GM19035 (cell line): ENCODE data around the gene IL17REL.

ENCODE experiments used
- ATAC-seq: cut with Tn5 transposase; IDR thresholded peaks from one replicate; pipeline ENCODE4 v1.9.1; 2021; ENCODE audit not compliant: unreplicated experiment

The IL17REL gene

GRCh38 chr22:49958931-49959781 lies 53.4 kb downstream of the IL17REL start:
- ATAC-seq, result no peak

- no peak for ATAC-seq
Measured at GRCh38 chr22:49958366-49958921, 54.1 kb downstream of the IL17REL start.

- no peak for ATAC-seq
Measured at GRCh38 chr22:49957826-49958365, 54.7 kb downstream of the IL17REL start.

DNA sequence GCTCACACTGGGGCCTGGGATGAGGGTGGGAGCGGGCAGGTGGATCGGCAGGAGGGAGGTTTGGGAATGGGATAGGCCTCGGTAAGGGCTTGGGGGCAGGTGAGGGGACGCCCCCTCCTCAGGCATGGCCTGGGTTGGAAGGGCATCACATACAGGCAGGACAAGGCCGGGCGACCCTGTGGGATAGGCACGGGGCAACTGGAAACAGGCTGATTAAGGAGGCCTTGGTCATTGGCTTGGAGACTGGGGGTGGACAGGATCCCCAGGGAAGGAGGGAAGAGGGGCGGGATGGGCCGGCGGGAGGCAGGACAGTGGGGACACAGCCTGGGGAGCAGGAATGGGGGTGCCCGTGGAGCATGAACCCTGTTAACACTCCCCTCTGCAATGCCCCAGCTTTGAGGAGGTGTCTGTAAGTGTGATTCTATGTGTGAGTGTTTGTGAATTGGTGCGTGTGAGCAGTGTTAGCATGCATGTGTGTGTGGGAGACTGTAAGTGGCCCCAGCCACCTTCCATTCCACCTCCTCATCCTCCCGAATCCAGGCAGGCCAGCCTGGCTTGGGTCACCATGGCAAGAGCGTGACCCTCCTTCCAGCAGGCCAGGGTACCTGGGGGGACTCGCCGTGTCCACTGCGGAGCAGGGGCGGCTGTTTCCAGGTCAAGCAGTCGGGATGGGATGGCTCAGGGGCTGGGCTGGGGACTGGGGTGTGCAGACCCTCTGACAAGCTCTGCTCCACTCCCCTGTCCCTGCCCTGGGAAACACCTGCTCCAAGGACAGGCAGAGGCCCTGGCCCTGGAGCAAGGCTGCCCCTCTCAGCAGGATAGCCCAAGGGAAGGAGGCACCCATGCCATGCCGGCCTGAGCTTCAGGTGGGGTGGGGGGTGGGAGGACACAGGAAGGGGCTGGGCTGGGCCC lies 55.4 kb downstream of the IL17REL start:
- no peak for ATAC-seq

DNA sequence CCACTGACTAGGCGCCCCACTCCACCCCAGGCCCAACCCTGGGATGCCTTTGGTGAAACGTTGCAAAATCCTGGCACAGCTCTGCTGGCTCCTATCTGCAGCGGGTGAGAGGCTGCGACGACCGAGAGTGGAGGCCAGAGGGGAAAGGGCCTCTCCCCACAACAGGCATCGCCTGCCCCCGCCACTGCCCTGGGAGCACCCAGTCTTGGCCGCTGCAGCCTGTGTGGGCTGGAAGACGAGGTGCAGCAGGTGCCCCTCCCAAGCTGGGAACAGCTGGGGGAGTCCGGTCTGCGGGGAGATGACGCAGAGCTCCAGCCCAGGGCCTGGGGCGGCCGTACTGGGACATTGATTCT lies 56.2 kb downstream of the IL17REL start:
- no peak for ATAC-seq

- ATAC-seq, result no peak
Measured at GRCh38 chr22:49955581-49956417, 56.8 kb downstream of the IL17REL start.

- no peak for ATAC-seq
Measured at GRCh38 chr22:49954991-49955580, 57.5 kb downstream of the IL17REL start.

DNA sequence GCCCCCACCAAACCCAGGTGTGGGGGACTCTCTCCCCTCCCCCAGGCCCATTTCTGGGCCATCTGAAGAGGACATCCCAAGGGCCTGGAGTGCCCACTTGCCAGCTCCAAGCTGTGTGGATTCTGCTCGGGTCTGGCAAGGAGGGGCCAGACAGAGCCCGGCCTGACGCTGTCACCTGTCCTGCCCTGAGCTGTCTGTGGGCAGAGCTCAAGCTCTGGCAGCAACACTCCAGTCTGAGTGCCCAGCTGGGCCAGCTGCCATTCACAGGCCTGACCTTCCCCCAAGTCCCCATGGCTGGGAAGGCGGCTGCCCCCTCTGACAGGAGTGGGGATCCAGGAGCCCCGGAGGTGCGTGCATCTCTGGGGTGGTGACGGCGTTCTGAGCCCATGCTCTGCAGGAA lies 58.2 kb downstream of the IL17REL start:
- no peak for ATAC-seq

DNA sequence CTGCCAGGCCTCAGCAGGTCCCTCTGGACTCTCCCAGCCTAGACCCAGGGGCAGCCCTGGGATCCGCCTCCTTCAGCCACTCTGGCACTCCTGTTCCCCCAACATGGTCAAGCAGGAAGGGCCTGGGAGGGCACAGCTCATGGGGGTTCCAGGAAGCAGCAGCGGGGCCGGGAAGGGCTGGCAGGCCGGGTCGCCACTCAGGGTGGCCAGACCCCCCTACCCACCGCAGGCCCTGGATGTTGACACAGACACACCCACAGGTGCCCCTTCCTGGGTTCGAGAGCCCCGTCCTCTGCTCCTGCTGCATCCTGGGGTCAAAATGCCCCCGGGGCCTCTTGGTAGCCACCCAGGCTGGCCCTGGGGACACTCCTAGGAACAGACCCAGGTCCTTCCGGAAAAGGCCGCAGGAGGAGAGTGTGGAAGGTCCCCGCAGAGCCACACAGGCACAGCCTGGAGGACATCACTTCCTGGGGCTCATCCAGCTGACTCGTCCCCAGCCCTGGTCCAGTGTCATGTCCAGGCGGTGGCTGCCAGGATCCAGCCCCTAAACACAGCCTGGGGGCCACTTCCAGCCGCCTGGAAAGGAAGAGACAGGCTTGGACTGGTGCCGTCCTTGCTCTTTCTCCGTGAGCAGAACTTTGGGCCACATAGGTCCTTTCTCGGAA lies 58.8 kb downstream of the IL17REL start:
- no peak for ATAC-seq

GRCh38 chr22:49953027-49953679 lies 59.4 kb downstream of the IL17REL start:
- ATAC-seq, result no peak

DNA sequence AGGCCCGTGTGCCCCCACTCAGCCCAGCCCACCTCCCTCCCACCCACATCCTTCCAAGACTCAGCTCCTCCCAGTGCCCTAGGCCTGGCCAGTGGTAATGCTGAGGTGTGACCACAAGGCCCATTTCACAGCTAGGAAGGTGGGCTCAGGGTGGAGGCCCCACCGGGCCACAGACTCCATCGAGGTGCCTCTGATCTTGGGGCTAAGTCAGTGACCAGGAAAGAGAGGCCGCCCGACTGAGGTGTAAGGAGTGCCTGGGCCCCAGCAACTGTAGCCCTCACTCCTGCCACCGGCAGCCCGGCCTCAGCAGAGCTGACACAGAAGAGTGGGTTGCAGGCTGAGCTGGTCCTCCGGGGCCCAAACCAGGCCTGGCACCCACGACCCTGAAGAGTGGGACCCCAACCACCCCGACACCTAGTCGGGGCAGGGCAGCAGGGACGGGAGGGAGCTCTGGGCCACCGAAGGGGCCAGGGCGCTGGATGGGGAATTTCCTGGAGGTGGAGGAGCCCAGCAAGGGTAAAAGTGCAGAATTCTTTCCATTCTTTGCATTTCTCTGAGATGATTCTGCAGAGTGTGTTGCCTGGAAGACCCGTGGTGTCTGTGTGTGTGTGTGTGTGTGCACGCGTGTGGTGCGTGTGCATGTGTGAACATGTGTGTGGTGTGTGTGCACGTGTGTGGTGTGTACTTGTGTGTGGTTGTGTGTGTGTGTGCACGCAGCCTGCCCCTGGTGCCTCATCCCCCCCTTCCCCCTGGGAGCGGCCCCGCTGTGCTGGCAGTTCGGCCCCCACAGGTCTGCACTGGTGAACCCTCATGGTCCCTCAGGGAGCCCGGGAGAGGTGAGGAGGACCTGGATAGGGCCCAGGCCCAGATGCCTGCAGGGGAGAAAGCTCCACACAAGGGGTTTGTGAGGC lies 60.3 kb downstream of the IL17REL start:
- ATAC-seq, result no peak

GRCh38 chr22:49951678-49951985 lies 60.9 kb downstream of the IL17REL start:
- no peak for ATAC-seq

- no peak for ATAC-seq
Measured at GRCh38 chr22:49951000-49951677, 61.4 kb downstream of the IL17REL start.

DNA sequence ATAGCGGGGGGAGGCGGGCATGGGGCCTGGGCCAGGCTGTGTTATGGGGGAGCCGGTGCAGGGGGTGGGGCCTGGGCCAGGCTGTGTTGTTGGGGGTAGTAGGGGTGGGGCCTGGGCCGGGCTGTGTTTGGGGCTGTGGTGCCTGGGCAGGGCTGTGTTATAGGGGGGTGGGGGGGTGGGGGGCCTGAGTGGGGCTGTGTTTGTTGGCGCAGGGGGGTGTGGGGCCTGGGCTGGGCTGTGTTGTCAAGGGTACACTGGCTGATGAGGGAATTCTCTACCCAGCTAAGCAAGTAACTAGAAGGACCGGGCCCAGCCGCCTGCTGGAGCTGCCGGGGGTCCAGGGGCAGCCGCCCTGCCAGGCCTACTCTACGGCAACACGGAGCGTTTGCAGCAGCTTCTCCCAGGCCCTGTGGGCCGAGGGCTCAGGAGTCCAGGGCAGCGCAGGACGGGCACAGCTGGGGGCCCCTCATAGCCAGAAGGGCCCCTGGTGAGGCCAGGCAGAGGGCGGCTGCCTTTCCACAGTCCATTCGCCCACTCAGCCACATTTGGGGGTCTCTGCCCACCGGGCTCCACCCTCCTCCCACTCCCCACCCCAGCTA lies 62.1 kb downstream of the IL17REL start:
- no peak for ATAC-seq

- ATAC-seq, result no peak
Measured at GRCh38 chr22:49949914-49950292, 62.7 kb downstream of the IL17REL start.

- no peak for ATAC-seq
Measured at GRCh38 chr22:49948958-49949913, 63.3 kb downstream of the IL17REL start.
